Upper lobe of left lung (tissue), 4 donors: ENCODE measurements around the gene HAPSTR1.
"Not testable (repeated sequence)": the region's sequence is repeated elsewhere in the genome, so short reads cannot be mapped to it uniquely, and the experiment has no call there.

Source experiments
- POLR2A ChIP-seq, 4 donors: fragments of 450-650 bp; IDR thresholded peaks; one replicate each; pipeline ENCODE4 v1.5.1; 2016 to 2017; ENCODE audit warnings: antibody characterized with exemption in 4 of 4, mild to moderate bottlenecking in 2 of 4
- TF ChIP-seq, protein P1 (sequence below), 6 experiments: fragments of 450-650 bp in 4 of 6; fragments of 200-600 bp in 2 of 6; sonication (generic) in 2 of 6; IDR thresholded peaks; one replicate each; pipeline ENCODE4 v1.5.1; 2016 to 2019; ENCODE audit warnings: antibody characterized with exemption in 6 of 6

DNA sequence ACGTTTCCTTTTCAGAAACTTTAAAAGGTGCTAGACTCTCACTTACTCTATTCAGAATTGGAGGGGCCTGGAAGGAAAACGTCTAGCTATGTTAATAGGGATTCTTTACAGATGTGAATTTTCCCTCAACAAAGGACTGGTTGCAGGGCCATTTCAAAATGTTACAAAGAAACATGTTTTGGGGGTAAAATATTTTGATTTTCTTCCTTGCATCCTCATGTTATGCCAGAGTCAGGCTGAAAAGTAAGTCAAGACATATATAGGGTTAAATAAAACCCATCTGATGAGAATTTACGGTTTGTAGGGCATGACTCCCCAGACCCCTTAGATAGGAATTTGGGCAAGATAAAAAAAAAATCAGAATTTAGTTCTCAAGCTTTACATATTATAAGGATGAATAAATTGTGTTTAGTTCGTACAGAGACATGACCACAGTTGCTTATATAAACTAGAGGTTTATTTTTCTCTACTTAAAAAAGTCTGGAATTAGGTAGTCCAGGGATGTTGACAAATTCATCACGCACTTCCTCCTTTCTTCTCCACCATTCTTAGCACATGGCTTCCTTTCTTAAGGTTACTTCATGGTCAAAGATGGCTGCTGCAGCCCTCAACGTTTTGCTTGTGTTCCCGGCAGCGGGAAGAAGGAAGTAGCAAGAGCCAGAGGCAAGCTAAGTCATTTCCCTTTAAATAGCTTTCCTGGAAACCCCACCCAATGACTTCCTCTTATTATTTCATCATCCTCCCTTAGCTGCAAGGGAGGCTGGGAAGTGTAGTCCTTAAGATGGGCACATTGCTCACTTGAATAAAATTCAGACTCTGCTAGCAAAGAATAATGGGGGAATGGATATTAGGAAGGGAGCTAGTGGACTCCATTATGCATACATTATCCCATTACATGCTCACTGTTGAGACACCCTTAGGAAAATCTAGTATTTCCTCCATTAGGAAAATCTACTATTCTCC lies 12.7 kb upstream of the HAPSTR1 start:
- TF ChIP-seq POLR2A (IDR thresholded peaks at IDR 0.05) = peak in 1 of 4 donors; percentile 23
- TF ChIP-seq, protein P1, sequence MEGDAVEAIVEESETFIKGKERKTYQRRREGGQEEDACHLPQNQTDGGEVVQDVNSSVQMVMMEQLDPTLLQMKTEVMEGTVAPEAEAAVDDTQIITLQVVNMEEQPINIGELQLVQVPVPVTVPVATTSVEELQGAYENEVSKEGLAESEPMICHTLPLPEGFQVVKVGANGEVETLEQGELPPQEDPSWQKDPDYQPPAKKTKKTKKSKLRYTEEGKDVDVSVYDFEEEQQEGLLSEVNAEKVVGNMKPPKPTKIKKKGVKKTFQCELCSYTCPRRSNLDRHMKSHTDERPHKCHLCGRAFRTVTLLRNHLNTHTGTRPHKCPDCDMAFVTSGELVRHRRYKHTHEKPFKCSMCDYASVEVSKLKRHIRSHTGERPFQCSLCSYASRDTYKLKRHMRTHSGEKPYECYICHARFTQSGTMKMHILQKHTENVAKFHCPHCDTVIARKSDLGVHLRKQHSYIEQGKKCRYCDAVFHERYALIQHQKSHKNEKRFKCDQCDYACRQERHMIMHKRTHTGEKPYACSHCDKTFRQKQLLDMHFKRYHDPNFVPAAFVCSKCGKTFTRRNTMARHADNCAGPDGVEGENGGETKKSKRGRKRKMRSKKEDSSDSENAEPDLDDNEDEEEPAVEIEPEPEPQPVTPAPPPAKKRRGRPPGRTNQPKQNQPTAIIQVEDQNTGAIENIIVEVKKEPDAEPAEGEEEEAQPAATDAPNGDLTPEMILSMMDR (IDR thresholded peaks at IDR 0.05) = not testable (repeated sequence)
